Measurements from ENCODE around the gene CTNNA3.

GRCh38 chr10:66695046-66695445 is 1000.9 kb downstream of the CTNNA3 start:
- TF ChIP-seq CTCF (IDR thresholded peaks at IDR 0.05) (no peak), POLR2A (IDR thresholded peaks at IDR 0.05) (no peak)
